OCI-LY1 (cell line): ENCODE data around the gene LRP1-AS.

ENCODE experiments used
- H2AFZ ChIP-seq: fragments of 200-600 bp; sonication (generic), shearing (Covaris generic); 2 replicates; pipeline ENCODE4 v1.6.0; 2014; ENCODE audit warnings: antibody characterized with exemption, mild to moderate bottlenecking, low read length
- H3F3A ChIP-seq: fragments of 200-600 bp; sonication (generic), shearing (Covaris generic); 2 replicates; pipeline ENCODE4 v1.6.0; 2014; ENCODE audit warnings: mild to moderate bottlenecking, antibody characterized with exemption, low read length, moderate library complexity; ENCODE audit not compliant: insufficient read depth
- H3K27ac ChIP-seq: fragments of 200-600 bp; sonication (generic); 2 replicates; pipeline ENCODE4 v1.5.1; 2014; ENCODE audit warnings: low read length, mixed run types, mild to moderate bottlenecking, low read depth; ENCODE audit not compliant: poor library complexity, severe bottlenecking
- H3K27me3 ChIP-seq: fragments of 200-600 bp; sonication (generic); 2 replicates; pipeline ENCODE4 v1.6.0; 2014; ENCODE audit warnings: antibody characterized with exemption, mild to moderate bottlenecking, low read length, moderate library complexity; ENCODE audit not compliant: insufficient read depth
- H3K36me3 ChIP-seq: fragments of 200-600 bp; sonication (generic); 2 replicates; pipeline ENCODE4 v1.6.1; 2014; ENCODE audit warnings: mild to moderate bottlenecking, antibody characterized with exemption, low read length, moderate library complexity, mixed read lengths; ENCODE audit not compliant: insufficient read depth
- H3K4me1 ChIP-seq: fragments of 200-600 bp; sonication (generic); 2 replicates; pipeline ENCODE4 v1.5.1; 2014; ENCODE audit warnings: mild to moderate bottlenecking, low read length, moderate library complexity; ENCODE audit not compliant: insufficient read depth, severe bottlenecking
- H3K4me2 ChIP-seq: fragments of 200-600 bp; sonication (generic), shearing (Covaris generic); 2 replicates; pipeline ENCODE4 v1.6.1; 2014; ENCODE audit warnings: low read length
- H3K4me3 ChIP-seq: fragments of 200-600 bp; sonication (generic); 2 replicates; pipeline ENCODE4 v1.5.1; 2014; ENCODE audit warnings: low read length, low read depth, mild to moderate bottlenecking, mixed read lengths; ENCODE audit not compliant: poor library complexity, severe bottlenecking
- H3K79me2 ChIP-seq: fragments of 200-600 bp; shearing (Covaris generic); 2 replicates; pipeline ENCODE4 v1.6.1; 2016; ENCODE audit warnings: mixed run types, low read length, mixed read lengths; ENCODE audit not compliant: insufficient read depth
- H3K9ac ChIP-seq: fragments of 200-600 bp; sonication (generic), shearing (Covaris generic); 2 replicates; pipeline ENCODE4 v1.6.1; 2014; ENCODE audit warnings: mild to moderate bottlenecking, low read length, mixed read lengths
- H3K9me2 ChIP-seq: fragments of 200-600 bp; sonication (generic), shearing (Covaris generic); 2 replicates; pipeline ENCODE4 v1.6.1; 2014; ENCODE audit warnings: low read depth, mild to moderate bottlenecking, low read length, mixed read lengths
- H3K9me3 ChIP-seq: fragments of 200-600 bp; shearing (Covaris generic); 2 replicates; pipeline ENCODE4 v1.6.1; 2014; ENCODE audit warnings: low read length, mixed read lengths
- H4K20me1 ChIP-seq: fragments of 200-600 bp; sonication (generic), shearing (Covaris generic); 2 replicates; pipeline ENCODE4 v1.6.0; 2016; ENCODE audit warnings: mild to moderate bottlenecking, low read length; ENCODE audit not compliant: insufficient read depth
- EZH2 ChIP-seq: fragments of 200-600 bp; sonication (generic), shearing (Covaris generic); IDR thresholded peaks from 2 replicates; pipeline ENCODE4 v1.8.0; 2017; ENCODE audit warnings: borderline replicate concordance, mixed run types, mild to moderate bottlenecking, antibody characterized with exemption, low read length, moderate library complexity, mixed read lengths
- TF ChIP-seq, protein P1 (sequence below): fragments of 200-600 bp; sonication (generic), shearing (Covaris generic); IDR thresholded peaks from 2 replicates; pipeline ENCODE4 v1.5.1; 2017; ENCODE audit warnings: mild to moderate bottlenecking, antibody characterized with exemption, low read length, moderate library complexity, mixed read lengths

Gene LRP1-AS

GRCh38 chr12:57103856-57104255, 43.6 kb downstream of the LRP1-AS start:
- peaks cover 81% of the 10 kb centered on the region for H3K36me3 ChIP-seq
- no peaks in the 10 kb centered on the region for H3K79me2 ChIP-seq
- H3K9ac ChIP-seq: no peak overlapping the region
- H3K9me2 ChIP-seq: no peaks in the 10 kb centered on the region
- H3K4me2 ChIP-seq: no peak overlapping the region
- H3K9me3 ChIP-seq: no peaks in the 10 kb centered on the region
- no peak overlapping the region for H2AFZ ChIP-seq
- TF ChIP-seq, protein P1, sequence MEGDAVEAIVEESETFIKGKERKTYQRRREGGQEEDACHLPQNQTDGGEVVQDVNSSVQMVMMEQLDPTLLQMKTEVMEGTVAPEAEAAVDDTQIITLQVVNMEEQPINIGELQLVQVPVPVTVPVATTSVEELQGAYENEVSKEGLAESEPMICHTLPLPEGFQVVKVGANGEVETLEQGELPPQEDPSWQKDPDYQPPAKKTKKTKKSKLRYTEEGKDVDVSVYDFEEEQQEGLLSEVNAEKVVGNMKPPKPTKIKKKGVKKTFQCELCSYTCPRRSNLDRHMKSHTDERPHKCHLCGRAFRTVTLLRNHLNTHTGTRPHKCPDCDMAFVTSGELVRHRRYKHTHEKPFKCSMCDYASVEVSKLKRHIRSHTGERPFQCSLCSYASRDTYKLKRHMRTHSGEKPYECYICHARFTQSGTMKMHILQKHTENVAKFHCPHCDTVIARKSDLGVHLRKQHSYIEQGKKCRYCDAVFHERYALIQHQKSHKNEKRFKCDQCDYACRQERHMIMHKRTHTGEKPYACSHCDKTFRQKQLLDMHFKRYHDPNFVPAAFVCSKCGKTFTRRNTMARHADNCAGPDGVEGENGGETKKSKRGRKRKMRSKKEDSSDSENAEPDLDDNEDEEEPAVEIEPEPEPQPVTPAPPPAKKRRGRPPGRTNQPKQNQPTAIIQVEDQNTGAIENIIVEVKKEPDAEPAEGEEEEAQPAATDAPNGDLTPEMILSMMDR: no peak
- no peak for TF ChIP-seq EZH2
- H3K27ac ChIP-seq: no peak overlapping the region
- no peaks in the 10 kb centered on the region for H3F3A ChIP-seq
- H3K4me1 ChIP-seq: no peaks in the 10 kb centered on the region
- no peaks in the 10 kb centered on the region for H3K27me3 ChIP-seq
- H4K20me1 ChIP-seq: no peaks in the 10 kb centered on the region
- no peak overlapping the region for H3K4me3 ChIP-seq

DNA sequence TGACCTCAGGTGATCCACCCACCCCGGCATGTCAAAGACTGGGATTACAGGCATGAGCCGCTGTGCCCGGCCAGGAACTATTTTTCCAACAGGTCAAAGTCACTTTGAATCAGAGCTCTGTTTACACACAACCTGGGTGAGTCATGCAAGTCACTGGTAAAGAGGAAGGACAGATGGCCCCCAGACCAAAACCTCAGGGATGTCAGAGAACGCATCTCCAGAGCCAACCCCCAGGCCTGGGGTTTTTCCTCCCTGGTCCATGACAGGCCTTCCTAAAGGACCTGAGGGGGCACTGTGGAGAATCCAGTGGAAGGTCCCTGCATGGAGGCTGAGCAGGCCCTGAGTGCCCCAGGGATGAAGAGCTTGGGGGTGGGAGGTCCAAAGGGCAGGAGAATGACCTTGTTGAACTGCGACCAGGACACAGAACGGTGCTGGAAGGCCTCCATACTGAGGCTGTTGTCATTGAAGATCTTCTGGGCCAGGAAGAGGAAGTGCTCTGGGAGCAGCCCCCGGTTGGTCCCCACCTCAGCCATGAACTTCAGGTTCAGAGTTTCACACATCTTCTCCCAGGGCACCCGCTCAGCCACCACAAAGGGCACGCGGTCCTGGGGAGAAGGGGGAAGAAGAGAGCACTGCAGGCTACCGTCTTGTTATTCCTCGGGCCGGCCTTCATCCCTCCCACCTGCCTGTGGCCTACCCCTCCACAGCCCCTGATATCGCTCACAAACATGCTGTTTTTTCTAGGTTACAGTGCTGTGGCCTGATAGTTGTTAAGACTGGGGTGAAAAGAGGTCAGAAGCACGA, 45.3 kb downstream of the LRP1-AS start:
- Histone ChIP-seq H2AFZ (no peak overlapping the region), H3K79me2 (no peaks in the 10 kb centered on the region), H3F3A (no peaks in the 10 kb centered on the region), H3K4me2 (no peak overlapping the region), H3K4me3 (no peak overlapping the region), H3K9me2 (no peaks in the 10 kb centered on the region), H3K27me3 (no peaks in the 10 kb centered on the region), H3K27ac (peak overlapping the region; percentile 10), H3K9ac (no peak overlapping the region), H3K36me3 (peaks cover 81% of the 10 kb centered on the region), H3K4me1 (no peaks in the 10 kb centered on the region), H3K9me3 (no peaks in the 10 kb centered on the region), H4K20me1 (no peaks in the 10 kb centered on the region)
- no peak for TF ChIP-seq EZH2
- TF ChIP-seq, protein P1: no peak

GRCh38 chr12:57099766-57100165, 47.7 kb downstream of the LRP1-AS start:
- Histone ChIP-seq H4K20me1 (no peaks in the 10 kb centered on the region), H3K9me3 (no peaks in the 10 kb centered on the region), H3F3A (no peaks in the 10 kb centered on the region), H3K27ac (no peak overlapping the region), H3K79me2 (no peaks in the 10 kb centered on the region), H3K9ac (no peak overlapping the region), H3K4me3 (no peak overlapping the region), H3K27me3 (no peaks in the 10 kb centered on the region), H3K9me2 (no peaks in the 10 kb centered on the region), H3K36me3 (peaks cover 81% of the 10 kb centered on the region), H3K4me1 (no peaks in the 10 kb centered on the region), H2AFZ (no peak overlapping the region), H3K4me2 (no peak overlapping the region)
- no peak for TF ChIP-seq EZH2
- TF ChIP-seq, protein P1: no peak
